HG03575 (cell line): ENCODE measurements around the gene AURKAIP1.
"Not testable (repeated sequence)": the region's sequence is repeated elsewhere in the genome, so short reads cannot be mapped to it uniquely, and the experiment has no call there.

Source experiments
- ATAC-seq: cut with Tn5 transposase; IDR thresholded peaks from one replicate; pipeline ENCODE4 v1.9.1; 2021; ENCODE audit not compliant: unreplicated experiment, insufficient number of reproducible peaks, low FRiP score; ENCODE audit errors: extremely low read depth

AURKAIP1 gene

DNA sequence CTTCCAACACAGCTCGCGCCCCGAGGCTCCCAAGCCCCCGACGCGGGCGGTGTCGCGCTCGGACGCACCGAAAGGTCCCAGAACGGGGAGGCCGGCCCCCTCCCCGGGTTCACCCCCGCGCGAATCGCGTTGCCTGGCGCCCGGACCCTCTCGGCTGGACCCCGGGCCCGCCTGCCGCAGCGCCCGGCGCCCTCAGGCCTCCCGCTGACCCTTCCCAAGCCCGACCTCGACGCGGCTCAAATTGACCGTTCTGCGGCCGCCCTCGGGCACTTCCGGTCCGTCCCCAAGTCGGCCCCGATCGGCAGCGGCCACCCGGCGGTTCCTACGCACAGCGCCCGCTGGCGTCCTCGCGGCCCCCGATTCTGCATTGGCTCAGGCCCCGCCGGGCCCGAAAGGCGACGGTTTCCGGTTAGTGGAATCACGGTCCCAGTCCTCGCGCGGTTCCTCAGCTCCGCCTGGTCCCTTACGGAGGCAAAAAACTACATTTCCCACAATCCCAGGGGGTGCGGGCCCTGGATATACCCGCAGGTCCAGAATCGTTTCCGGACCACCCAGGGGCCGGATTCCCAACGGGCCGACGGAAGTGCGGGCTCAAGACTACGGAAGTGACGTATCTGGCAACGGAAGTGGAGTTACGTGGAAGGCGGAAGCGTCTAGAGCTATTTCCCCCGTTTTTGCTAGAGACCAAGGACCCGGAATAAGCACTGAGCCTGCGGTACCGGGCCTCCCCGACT lies at the start of gene AURKAIP1:
Gene AURKAIP1 (minus strand): TSS at position 279 of the 734 bp plus-strand sequence. CDS start 451 bp downstream, outside the sequence.
- ATAC-seq = peak; percentile 49

DNA sequence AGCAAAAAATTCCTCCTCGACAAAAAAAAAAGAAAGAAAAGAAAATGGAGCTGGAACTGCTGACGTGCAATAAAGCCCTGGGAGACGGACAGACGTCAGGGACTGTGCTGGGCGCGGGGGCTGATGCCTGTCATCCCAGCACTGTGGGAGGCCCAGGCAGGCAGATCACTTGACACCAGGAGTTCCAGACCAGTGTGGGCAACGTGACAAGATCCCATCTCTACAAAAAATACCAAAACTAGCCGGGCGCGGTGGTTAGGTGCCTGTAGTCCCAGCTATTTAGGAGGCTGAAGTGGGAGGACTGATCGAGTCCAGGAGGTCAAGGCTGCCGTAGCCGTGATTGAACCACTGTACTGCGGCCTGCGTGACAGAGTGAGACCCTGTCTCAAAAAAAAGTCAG lies 49.7 kb upstream of the AURKAIP1 start:
- ATAC-seq = no peak

DNA sequence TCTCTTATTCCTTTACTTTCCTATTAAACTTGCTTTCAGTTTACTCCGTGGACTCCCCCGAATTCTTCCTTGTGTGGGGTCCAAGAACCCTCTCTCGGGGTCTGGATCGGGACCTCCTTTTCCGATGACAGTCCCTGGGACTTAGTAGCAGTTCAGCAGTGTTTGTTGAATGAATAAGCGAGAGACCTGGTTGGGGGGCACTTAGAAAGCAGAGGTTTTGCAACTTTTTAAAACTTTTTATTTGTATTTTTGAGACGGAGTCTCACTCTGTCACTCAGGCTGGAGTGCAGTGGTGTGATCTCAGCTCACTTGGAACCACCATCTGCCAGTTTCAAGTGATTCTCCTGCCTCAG lies 48.2 kb upstream of the AURKAIP1 start:
- no peak for ATAC-seq

DNA sequence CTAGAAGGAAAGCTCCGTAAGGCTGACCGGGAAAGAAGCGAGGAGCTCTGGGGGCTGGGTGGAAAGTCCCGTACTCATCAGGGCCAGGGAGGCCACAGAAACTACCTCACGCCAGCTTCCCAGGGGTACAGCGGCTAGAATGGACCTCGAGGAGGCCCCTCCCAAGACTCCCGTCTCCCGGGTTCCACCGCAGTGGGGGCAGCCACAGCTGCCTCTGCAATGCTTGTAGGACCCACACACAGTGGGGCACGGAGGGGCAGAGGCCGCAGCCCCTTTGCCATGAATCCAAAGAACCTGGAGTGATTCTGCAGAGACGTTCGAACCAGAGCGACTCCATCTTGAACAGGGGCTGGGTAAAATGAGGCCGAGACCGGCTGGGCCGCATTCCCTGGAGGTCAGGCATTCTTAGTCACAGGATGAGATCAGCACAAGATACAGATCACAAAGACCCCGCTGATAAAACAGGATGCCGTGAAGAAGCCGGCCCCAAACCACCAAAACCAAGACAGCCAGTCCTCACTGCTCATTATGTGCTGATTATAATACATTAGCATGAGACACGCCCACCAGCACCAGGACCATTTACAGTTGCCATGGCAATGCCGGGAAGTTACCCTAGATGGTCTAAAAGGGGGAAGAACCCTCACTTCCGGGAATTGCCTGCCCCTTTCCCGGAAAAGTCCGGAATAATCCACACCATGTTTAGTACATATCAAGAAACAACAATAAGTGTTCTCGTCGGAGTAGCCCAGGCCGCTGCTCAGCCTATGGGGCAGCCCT lies 47.6 kb upstream of the AURKAIP1 start:
- ATAC-seq = no peak

DNA sequence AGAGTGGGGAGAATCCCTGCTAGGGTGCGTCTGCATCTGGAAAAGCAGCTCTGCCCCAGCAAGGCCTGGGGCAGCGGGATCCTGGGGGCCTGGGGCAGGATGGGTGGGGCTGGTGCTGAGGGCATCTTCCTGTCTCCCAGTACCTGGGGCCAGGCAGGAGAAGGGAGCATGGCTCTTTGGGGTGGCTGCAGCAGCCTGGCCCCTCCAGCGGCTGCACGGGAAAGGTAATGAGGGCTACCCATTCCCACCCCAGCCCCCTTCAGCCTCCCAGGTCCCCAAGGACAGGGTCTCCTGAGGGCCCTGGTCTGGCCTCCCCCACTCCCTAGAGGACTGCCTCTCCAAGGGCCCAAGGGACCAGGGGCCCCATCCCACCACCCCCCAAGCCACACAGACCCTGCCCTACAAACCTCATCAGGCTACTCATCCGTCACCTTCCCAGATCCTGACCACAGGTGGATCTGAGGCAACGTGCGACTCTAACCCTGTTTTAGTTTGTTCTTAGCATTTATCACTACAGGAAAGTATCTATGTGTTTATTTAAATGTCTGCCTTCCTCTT lies 47.0 kb upstream of the AURKAIP1 start:
- no peak for ATAC-seq

DNA sequence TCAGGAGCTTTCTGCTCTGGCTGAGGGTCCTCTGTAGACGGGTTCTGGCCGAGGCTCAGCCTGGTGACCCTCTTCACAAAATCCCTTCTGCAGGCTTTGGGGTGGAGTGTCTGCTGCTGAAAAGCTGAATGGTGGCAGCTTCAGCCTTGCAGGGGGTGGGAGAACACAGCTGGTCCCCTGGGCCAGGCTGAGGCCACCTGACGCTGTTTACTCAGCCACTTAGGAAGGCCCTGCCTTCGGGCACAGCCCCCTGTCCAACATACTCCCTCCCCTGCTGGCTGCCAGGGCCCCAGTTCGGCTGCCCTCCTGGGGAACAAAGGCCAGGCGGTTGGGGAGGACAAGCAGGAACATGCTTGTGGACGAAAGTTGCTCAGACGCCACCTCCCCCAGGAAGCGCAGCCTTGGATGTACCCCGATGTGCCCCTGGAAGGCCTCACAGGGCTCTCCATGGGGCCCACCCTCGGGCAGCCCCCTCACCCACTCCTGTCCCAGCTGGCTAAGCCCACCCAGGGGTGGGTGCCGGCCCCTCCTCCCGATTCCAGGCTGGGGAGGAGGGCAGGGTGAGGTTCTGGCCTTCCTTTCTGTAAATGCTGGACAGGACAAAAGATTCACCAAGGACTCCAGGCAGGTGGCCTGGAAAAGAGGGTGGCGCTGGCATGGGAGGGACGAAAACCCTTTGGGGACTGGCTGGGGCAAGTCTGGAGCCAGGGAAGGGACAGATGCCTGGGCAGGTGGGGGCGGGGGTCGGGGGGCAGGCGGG lies 46.3 kb upstream of the AURKAIP1 start, which contains the start of gene ANKRD65:
Gene ANKRD65 (minus strand): TSS at position 130 of the 760 bp plus-strand sequence. CDS start 271 bp downstream, outside the sequence.
- no peak for ATAC-seq

DNA sequence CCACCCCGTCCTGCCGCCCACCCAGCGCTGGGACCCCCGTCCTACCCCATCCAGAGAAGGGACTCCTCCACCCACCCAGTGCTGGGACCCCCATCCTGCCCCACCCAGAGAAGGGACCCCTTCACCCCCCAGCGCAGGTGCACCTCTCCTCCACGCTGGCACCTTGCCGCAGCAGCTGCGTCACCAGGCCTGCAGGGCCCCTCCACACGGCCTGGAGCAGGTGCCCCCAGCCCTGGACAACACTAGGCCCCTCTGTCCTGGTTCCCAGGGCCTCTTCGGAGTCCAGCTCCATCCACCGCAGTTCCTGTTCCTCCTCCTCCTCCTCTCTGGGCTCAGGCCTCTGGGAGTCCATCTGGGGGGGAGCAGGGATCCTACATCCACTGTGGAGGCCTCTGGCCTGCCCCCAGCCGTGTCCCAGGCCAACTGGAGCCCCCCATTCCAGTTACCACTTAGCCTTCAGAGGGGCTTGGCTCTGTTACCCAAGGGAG lies 45.7 kb upstream of the AURKAIP1 start:
- no peak for ATAC-seq

DNA sequence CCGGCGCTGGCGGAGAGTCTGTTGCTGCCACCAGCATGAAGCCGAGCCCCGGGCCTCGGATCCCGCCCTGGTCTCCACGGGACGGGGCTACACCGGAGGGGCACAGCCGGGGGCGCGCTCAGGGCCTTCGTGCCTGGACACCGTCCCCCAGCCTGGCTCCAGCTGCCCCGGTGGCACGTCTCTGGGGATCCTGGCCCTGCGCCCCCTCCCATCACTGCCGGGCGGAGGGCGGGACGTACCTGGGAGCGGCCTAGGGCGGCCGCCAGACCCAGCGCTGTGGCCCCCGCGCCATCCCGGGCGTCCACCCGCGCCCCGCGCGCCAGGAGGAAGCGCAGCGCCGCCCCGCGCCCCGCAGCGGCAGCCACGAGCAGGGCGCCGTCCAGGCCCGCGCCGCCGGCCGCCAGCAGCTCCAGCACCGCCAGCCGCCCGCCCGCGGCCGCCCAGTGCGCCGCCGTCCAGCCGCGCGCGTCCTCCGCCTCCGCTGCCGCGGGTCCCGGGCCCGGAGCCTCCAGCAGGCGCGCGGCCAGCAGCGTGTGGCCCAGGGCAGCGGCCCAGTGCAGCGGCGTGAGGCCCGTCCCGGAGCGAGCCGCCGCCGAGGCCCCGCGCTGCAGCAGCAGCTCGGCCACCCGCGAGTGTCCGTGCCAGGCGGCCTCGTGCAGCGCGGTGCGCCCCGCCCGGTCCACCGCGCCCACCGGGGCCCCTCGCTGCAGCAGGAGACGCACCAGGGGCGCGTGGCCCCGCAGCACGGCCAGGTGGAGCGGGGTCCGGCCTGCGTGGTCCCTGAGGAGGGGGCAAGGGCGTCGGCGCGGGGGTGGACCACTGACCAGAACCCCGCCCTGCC lies 45.0 kb upstream of the AURKAIP1 start:
- no peak for ATAC-seq

DNA sequence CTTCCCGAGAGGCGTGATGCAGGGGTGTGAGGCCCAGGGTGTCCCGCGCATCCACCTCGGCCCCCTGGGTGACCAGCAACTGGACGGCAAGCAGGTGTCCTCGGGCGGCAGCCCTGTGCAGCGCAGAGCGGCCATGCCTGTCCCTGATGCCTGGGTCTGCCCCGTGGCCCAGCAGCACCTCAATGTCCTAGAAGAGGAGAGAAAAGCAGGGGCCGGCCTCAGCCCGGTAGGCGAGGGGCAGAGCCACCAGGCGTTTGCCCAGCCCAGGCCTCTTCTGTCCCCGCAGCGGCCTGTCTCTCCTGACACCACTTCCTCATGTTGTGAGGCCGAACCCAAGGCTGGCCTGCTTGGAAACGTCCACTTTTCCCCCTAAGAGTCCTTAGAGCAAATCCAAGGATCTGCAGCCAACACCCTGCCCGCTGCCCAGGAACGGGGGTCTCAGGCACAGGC lies 44.4 kb upstream of the AURKAIP1 start:
- no peak for ATAC-seq

DNA sequence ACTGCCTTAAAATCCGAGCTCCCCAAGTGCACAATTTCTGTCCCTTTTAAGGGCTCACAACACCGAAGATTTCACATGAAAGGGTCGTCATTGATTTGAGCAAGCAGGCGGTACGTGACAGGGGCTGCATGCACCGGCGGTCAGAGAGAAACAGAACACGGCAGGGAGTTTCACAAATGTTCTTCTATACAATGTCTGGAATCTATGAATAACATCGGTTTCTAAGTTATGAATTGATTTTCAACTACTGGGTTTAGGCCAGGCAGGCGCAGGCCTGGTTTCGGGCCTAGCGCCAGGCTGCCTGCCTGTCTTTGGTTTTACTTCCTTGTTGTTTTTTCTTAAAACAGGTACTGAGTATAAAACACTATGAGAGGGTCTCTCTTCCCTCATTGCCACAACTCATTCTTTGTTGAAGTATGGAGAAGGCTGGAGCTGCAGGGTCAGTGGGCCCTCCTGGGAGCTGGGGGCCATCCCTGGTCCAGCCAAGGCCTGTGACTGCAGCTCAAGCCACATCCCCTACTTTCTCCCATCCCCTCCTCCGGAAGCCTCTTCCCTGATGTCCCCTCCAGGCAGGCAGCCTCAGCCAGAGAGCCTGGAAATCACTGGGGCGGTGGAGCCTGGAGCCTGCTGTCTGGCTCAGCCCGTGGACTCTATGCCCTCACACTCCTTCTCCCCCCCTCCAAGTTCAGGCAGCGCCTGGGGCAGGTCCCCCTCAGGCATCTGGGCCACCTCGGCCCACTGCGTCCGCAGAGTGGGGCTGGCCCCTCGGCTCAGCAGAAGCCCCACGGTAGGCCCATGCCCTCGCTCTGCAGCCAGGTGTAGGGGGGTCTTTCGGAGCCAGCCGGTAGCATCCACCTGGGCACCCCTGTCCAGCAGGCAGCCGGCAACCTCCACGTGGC lies 43.7 kb upstream of the AURKAIP1 start:
- no peak for ATAC-seq

DNA sequence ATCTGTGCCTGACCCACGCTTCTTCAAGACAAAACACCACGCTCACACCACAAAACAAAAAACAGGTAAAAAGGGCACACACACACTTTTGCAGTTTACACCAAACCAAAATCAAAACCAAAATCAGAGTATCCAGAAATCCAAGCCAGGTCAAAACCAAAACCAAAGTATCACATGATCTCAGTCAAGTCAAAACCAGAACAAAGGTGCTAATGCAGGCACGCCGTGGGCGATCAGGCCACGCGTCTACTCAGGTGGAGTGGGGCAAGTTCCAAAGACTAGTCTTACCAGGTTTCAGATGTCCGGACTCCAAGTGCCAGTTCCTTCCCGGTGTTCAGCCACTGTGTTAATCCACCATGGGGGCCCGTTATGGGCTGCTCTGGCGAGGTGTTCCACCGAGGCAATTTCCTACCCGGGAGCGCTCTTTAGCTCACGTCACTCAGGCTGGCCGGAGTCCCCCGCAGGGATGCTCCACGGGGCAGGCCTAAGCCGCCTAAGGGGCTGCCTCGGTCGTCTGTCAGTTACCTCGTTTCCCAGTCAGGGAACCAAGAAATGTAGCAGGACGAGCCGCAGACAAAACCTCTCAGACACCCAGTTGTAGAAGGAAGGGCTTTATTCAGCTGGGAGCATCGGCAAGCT lies 42.9 kb upstream of the AURKAIP1 start:
- not testable (repeated sequence) for ATAC-seq

DNA sequence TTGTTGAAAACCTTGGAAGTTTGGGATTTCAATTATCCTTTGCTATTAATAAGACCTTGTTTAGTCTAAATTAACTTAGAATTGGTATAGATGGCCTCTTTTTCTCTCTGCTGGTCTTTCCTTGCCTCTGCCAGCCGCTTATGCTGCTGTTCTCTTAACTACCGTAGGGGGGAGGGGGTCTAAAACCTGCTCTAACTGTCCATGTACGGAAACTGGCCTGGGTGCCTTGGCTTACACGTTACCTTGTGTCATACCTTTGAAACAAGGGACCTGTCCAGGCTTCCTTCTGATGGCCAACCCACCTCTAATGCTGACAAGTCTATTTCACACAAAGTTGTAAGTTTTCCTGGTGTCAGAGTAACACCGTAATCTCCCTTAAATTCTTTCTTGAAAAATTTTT lies 42.4 kb upstream of the AURKAIP1 start:
- not testable (repeated sequence) for ATAC-seq

DNA sequence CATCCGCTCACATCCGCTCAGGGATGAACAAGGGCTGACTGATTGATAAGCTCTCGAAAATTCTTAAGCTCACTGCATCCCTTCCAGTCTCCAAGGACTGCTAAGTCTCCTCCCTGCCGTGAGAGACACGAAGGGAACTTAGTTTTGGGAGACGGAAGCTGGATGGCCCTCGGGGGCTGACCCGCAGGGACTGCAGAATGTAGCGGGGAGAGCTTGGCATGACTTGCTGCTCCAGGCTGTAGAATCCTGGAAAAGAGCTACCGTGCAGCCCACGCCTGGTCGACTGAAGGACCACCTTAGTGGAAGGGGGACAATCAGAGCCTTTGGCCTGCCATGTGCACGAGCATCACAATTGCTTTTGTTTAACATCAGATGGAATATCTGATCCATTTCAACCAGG lies 40.7 kb upstream of the AURKAIP1 start:
- no peak for ATAC-seq

DNA sequence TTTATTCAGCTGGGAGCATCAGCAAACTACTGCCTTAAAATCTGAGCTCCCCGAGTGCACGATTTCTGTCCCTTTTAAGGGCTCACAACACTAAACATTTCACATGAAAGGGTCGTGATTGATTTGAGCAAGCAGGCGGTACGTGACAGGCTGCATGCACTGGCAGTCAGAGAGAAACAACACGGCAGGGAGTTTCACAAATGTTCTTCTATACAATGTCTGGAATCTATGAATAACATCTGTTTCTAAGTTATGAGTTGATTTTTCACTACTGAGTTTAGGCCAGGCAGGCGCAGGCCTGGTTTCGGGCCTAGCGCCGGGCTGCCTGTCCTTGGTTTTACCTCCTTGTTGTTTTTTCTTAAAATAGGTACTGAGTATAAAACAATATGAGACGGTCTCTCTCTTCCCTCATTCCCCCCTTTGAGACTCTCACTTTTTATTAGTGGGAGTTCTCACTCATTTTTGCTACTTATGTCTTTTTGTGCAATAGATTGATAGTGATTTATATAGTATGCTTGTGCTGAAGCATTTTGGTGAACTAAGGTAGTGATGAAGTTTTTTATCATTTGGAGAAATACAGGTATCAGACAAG lies 37.4 kb upstream of the AURKAIP1 start:
- ATAC-seq = not testable (repeated sequence)

DNA sequence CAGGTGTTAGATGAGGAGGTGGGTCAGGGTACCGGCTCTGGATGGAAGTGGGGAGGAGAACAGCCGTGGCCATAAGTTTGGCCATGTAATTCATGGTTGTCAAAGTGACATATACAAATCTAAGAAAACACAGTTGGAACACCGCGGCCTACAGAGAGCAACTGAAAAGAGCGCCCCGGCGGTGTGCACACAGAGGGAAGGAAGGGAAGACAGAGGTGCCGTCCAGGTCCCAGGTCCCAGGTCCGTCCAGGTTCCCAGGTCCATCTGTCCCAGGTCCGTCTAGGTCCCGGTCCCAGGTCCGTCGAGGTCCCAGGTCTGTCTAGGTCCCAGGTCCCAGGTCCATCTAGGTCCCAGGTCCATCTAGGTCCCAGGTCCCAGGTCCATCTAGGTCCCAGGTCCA lies 36.6 kb upstream of the AURKAIP1 start:
- ATAC-seq = no peak

DNA sequence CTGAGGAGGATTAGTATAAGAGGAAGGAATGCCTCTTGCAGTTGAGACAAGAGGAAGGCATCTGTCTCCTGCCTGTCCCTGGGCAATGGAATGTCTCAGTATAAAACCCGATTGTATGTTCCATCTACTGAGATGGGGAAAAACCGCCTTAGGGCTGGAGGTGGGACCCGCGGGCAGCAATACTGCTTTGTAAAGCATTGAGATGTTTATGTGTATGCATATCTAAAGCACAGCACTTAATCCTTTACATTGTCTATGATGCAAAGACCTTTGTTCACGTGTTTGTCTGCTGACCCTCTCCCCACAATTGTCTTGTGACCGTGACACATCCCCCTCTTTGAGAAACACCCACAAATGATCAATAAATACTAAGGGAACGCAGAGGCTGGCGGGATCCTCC lies 35.2 kb upstream of the AURKAIP1 start:
- not testable (repeated sequence) for ATAC-seq
